NOMO-1 treated with DMSO at 0.1 percent for 48 hours (cell line): ENCODE data around the gene RERE.
"Not testable (repeated sequence)": the region's sequence is repeated elsewhere in the genome, so short reads cannot be mapped to it uniquely, and the experiment has no call there.

Experiments used
- DNase-seq: peaks from one replicate; lab custom pipeline; 2025; ENCODE audit not compliant: unreplicated experiment; lab: John Stamatoyannopoulos, UW

Gene RERE

DNA sequence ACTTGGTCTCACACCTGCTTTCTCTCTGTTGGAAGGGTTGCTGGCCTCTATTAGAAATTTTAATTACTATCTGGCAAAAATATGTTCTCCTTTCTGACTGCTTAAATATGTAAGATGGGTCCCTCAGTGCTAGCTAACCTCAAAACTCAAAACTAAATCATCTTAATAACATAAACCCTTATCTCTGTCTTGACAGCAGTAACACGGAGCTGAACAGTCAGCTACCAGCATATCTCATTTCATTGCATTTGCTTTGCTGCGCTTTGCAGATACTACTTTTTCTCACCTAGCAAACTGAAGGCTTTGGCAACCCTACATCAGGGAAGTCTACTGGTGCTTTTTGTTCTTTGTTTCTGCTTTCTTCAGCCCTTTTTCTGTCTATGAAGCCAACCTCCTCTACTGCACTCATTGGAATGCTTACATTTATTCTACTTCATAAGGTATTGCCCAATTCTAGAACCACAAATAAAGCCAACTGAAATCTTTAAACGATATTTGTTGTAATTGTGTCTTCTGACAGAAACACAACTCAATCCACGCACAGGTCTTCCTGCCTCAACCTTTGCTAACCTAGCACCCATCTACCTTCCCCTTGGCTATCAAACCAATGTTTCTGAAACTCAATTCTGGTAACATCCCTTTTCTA is 95.6 kb downstream of the RERE start:
- no peak for DNase-seq

DNA sequence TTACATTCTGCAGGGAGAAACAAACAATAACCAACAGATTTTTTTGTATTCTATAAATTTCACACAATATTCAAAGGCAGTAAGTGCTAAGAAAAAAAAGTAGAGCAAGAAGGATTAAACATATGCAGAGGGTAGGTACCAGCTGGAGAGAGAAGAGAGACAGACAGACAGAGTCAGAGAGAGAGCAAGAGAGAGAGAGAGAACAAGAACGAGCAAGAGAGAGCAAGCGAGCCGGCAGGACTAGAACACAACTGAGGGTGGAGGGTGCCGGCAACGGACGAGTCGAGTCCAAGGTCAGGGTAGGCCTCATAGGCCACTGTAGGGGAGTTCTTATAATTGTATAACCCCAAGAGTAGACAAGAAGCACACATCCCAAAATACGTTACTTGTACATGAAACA is 97.1 kb downstream of the RERE start:
- DNase-seq = no peak

DNA sequence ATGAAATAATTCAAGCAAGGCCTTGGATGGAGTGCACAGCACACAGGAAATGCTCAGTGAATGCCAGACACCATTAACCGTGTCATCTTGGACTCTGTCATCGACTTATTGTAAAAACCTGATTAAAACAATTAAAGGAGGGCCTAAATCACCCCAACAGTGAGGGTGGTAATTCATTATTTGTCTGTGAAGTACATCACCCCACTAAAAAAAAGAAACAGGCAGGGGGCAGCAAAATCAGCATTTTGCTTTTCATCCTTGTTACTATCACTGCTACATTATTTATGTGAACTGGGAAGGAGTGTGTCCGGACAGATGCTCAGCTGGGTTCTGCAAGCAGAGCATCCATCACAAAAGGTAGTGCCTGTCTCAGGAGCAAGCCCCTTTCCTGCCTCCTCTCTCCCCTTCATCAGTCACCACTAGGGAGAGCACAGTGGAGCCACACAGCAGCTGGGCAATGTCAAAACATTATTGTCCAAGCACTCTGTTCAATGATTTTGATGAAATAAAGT is 98.5 kb downstream of the RERE start:
- DNase-seq = no peak

DNA sequence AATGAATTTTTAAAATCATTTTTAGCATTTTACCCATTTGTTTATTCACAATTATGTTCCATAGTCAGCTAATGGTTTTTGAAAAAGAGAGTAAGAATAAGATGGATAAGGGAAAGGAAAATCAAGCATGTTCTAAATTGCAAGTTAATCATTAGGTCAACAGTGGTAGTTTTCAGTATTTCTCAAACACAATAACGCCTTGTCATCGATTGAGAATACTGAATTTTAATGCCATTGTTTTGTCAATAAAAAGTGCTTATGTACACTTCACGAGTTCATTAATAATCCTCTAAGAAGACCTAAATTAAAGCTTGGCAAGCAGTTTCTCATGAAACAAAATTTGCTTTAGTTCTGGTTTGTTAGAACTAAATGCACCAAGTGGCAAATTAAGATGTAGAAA is 100.3 kb downstream of the RERE start:
- DNase-seq = no peak

DNA sequence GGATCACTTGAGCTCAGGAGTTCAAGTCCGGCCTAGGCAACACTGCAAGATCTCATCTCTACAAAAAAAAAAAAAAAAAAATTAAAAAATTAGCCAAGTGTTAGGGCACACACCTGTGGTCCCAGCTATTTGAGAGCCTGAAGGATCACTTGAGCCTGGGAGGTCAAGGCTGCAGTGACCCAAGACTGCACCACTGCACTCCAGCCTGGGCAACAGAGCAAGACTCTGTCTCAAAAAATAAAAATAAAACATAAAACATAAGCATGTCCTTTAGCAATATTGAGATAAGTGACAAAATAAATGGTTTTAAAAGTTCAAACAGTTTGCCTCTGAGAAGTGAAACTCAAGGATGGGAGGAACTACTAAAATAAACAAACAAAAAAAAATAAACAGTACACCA is 101.2 kb downstream of the RERE start:
- DNase-seq = no peak

DNA sequence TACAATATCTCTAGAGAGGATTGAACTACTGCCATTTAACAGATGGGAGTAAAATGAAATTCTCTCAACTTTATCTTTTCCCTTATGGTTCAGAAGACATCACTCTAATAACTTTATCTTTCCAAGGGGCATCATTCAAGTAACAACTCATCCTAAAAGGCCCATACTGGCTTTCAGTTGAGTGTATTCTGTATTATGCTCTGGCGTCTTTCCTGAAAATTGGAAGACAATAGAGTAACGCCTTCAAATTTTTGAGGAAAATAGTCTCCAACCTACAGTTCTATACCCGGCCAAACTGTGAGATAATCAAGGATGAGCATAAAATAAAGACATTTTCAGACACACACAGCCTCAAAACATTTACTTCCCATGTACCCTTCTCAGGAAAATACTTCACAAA is 103.3 kb downstream of the RERE start:
- no peak for DNase-seq

DNA sequence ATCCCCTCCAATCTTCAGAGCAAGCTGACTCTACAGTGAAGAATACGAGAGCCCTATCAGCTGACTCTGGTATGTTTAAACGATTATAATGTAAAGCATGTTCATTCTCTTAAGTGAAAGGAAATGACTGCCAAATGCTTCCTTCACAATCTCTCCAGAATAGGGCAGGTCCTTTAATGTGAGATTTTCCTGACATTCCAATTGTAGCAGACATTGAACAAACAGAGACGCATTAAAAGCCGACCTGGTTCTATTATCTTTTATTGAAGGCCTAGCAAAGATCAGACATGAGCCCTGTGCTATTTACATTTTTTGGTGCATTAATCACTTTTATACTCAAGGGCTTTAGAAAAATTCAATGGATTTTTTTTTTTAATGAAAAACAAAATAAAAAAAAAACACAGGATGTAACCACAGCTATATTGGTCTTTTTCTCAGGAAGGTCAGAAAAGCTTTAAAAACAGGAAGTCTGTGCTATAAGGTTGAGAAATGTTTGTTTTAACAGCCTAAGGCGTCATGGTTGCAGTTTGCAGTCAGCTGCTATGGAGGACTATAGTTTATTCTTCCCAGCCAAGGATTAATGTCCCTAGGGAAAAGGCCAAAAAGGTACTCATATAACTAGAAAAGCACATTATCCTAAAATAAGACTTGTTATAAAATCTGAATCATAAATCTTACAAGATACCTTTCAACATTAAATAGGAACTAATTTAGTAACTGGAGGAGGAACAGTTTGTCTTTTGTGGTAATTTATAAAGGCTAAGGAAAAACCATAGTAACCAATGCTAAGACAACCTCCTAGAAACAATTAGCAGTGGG is 104.8 kb downstream of the RERE start:
- DNase-seq = peak; percentile 91

DNA sequence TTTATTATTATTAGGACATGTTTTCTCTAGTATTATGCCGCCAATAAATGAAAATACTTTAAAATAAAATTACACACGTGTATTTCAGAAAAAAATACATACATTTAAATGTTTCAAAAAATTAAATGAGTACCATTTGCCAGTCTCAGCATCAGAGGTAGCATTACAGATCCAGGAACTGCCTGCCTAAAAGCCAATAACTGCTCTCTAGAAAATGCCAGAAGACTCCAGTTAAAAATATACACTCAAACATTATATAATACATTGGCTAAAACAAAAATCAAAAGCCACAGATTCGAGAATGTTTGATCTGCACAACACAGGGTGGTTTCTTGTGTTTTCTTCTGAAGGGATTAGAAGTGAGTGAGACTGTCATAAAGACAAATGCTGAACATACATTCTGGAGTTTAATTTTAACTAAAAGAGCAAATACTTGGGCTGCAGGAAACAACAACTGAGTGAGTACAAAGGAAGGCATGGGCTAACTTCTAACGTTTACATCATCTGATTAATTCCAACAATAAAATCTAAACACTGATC is 105.5 kb downstream of the RERE start:
- no peak for DNase-seq

DNA sequence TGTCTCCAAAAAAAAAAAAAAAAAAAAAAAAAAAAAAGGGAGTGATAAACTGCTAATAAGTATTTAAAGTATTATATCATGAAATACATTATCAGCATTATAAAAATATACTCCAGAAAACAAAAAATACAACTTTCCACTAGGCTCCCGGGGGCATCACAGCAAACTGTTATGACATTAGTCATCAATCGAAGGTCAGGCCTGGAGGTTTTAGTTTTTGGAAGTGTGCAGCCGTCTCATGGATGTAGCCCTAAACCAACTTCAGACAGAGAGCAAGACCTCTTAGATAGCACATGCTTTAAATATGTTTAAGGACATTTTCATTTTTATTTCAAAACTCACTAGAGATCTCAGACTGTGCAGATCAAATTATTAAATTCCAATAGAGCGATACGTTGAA is 106.3 kb downstream of the RERE start:
- no peak for DNase-seq

DNA sequence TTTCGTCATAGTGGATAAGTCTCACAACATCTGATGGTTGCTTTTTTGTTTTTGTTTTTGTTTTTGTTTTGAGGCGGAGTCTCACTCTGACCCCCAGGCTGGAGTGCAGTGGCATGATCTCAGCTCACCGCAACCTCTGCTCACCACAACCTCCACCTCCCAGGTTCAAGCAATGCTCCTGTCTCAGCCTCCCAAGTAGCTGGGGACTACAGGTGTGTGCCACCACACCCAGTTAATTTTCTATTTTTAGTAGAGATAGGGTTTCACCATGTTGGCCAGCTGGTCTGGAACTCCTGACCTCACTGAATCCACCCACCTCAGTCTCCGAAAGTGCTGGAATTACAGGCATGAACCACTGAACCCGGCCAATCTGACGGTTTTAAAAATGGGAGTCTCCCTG is 109.2 kb downstream of the RERE start:
- no peak for DNase-seq

DNA sequence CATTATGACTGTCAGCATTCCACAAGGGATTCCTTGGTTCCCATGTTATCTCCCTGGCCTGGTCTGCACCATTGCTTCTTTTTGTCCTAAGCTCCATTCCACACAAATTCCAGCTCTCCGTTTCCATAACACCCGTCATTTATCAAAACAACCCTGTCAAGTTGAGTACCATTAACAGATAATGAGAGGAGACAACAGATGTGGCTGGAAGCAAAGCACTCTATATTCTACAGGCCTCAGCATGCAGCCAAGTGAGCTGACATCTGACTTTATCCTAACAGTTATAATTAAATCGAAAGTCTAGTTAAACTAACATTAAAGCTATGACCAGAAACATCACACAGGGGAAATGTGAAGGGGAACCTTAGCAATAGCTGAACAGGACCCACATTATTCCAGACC is 110.4 kb downstream of the RERE start:
- DNase-seq = no peak

DNA sequence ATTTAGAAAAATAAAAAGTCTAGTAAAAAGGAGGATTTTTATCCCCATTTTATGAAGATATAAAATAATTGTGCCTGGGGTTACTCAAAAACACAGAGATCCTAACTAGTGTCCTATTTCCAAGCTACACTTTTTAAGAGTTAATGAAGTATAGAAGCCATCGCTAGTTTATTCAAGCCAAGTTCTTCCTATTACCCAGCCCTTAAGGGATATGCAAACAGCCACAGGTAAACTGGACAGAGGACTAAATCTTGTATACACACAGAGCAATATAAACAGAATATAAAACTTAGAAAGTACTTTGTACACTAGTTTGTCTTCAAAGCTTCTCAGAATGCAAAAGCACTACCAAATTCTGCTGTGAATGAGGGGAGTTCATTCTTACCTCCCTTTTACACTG is 111.1 kb downstream of the RERE start:
- DNase-seq = no peak

DNA sequence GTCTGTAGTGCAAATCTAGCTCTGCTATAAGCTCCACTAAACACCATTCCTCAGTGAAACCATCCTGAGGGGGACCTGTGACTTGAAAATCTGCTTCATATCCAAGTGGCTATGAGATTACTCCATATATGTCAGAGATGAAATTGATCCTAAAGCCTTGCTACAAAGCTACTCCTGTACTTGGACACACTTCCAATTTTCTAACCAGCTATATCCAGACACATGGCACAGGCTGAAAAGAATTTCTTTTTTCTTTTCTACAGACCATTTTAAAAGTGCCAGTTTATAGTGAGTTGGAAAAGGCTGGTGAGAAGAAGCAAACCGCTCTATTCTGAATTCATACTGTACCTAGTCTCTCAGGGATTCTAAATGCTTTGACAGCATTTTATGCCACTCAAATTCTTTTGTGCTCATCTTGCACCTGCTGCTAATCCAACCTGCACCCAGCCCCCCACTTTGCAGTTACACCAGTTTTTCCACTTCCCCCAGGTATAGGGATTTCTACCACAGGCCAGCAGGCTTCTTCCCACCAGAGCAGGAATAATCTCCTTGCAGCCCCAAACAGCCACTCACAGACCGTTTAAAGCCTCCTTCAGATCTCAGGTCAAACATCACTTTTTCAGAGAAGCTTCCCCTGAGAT is 112.5 kb downstream of the RERE start:
- no peak for DNase-seq

DNA sequence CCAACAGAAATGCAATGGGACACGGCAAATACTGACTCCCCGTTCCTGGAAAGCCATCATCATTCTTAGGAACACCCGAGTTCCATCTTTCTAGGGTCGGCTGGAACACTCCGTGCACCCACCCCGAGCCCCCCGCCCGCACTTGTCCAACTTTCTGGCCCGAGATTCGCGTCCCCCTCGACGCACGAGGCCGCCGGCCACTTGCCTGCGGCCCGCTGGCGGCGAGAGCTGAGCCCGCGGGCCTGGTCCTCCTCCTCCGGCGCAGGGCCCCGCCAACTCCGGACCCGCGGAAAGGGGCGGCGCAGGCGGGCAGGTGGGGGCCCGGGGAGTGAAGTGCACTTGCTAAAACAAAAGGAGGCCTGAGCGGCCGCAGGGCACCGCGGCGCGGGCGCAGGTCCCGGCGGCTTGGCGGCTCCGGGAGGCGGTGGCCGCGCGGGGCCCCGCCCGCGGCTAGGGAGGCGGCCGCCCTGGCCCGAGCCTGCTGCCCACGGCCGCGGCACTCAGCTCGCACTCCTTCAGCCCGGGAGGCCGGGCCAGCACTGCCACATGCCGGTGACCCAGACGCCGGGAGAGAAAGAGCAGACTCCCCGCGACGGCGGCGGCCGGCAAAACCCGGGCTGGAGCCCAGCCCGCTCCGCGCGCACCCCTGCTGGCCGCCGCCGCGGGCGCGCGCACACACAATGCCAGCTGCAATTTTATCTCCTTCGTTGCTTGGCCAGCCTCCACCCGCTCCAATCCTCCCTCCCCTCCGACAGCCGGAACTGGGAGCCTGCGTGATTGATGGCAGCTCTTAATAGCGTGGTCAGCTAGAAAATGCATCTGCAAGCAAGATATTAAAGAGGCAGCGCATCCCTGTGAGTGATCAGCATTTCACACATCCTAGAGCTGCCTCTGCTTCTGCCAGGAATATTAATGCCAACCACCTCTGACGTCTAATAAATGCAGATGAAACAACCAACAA is 114.3 kb downstream of the RERE start:
- DNase-seq = peak; percentile 72

DNA sequence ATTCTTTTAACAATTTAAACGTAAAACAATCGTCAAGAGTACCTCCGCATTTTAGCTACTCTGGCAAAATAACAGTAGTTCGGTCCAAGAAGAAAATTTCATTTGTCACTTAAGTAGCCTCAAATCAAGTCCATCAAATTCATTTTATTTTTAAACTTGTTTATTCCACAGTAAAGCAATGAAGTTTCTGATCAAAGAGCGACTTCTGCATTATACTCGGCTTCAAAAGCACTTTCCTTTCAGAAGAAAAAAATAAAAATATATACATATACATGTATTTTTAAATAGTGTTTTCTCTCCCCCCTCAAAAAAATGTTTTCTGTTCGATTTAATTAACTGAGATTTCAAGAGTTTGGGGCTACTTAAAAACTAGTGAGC is 115.0 kb downstream of the RERE start:
- no peak for DNase-seq

DNA sequence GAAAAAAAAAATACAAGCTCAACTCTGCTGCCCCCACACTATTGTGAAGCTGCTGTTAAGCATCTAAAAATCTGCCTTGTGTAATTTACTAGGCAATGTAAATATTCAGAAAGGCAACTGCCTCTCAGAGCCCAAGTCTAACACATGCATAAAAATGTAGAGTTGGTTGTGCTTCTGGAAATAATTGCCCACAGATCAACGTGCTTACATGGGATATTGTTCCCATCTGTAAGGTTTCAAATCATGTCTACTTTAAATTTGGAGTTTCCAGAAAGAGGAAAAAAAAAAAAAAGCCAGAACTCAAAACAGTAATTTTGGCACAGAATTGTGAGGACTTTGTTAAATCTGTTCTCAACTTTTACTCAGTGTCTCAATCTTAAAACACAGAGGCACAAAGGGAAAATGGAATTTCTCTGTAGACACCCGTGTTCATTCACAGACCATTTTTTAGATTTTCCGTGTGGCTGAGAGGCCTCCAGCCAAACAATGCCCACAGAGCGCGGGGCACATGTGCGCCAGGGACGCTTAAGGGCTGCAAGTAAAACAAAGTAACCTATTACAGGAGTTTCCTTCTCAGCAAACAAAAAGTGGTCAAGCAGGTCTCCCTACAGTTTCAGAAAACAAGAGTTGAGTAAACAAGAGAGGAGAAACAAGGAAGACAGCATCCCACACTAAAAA is 115.5 kb downstream of the RERE start:
- no peak for DNase-seq

DNA sequence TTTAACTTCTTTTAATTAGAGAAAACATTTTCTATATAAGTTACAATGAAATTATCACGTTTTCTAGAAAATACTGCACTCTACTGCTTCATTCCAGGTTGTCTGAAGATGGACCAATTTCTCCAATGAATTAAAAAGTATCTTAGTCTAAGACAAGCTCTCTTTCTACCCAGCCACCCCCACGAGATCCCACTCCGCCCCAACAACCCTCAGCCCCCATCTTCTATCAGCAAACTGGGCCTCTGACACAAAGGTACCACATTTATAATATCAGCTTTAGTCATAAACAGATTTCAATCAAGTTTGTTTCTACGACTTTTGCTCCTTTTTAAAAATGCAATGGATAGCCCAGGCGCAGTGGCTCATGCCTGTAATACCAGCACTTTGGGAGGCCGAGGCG is 117.8 kb downstream of the RERE start:
- DNase-seq = no peak

DNA sequence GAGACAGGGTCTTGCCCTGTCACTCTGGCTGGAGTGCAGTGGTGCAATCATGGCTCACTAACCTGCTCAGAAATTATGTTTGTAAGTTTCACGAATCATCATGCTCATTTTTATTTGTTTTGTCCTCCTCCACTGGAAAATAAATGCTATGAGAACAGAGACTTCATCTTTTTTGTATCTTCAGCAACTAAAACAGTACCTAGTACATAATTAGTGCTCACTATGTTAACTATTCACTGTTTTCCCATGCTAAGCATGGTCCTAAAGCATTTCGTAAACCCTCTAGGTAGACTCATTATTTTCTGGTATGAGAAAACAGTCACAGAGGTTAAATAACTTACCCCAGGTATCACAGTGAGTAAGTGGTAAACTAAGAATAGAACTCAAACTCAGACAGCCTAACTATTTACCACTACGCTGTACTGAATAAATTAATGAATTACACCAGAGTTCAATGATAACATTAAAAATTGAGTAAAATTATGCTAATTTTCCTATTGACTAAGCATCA is 118.4 kb downstream of the RERE start:
- no peak for DNase-seq

DNA sequence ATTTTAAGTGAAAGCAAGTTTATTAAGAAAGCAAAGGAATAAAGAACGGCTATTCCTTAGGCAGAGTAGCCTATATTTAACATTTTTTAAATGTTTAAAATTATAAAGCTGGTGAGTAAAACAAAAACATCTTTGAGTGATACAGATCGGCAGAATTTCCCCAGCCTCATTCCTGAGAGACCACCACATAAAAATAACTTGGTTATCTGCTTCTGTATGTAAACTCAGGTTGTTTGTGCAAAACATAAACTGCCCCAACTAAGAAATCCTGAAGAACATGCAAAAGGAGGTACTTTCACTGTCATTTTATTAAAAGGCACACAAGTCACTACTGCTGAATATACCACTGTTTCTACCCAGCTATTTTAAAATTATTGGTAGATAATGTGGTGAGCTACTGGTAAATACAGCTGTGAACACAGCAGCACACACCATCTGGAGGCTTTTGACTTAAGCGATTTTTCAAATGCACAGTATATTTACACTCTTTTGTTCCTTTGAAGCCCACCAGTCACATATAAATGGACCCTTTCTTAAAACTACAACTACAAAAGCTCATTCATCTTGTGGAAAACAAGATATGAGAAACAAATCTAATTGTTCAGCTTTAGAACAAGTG is 119.3 kb downstream of the RERE start:
- DNase-seq = no peak

DNA sequence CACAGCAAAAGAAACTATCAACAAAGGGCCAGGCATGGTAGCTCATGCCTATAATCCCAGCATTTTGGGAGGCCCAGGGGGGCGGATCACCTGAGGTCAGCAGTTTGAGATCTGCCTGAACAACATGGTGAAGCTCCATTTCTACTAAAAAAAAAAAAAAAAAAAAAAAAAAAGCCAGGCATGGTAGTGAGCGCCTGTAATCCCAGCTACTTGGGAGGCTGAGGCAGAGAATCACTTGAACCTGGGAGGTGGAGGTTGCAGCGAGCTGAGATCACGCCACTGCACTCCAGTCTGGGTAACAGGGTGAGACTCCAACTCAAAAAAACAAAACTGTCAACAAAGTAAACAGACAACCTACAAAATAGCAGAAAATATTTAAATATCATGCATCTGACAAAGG is 122.0 kb downstream of the RERE start:
- not testable (repeated sequence) for DNase-seq
